K562 (cell line): ENCODE results near the gene NR2F2. TPM values are rescaled to one million over a fixed set of nuclear protein-coding genes. Genes with fewer than 3 reads are reported as not detected.
A peak's percentile ranks its signal among the peaks of the same experiment; 100 is the strongest.

Source experiments
- ASH1L ChIP-seq: fragments of 450-650 bp; IDR thresholded peaks from 2 replicates; pipeline ENCODE4 v1.6.1; 2018; ENCODE audit warnings: borderline replicate concordance, mild to moderate bottlenecking, low read depth; ENCODE audit not compliant: partially characterized antibody
- COPS2 ChIP-seq: fragments of 450-650 bp; conservative IDR thresholded peaks from 2 replicates; pipeline ENCODE4 v1.6.1; 2016; ENCODE audit warnings: mild to moderate bottlenecking, moderate library complexity
- FOXA3 ChIP-seq, 2 experiments: fragments of 450-650 bp in 1 of 2; sonication (generic) in 1 of 2; formaldehyde crosslinking; IDR thresholded peaks in 1 of 2; conservative IDR thresholded peaks in 1 of 2; 2 replicates each; pipeline versions ENCODE4 v1.4.0 to v1.8.0; 2020 to 2022; ENCODE audit warnings: mild to moderate bottlenecking in 2 of 2, missing genetic modification reagents in 1 of 2
- FOXP1 ChIP-seq: sonication (generic); formaldehyde crosslinking; IDR thresholded peaks from 2 replicates; pipeline ENCODE4 v1.8.0; 2022; ENCODE audit warnings: mild to moderate bottlenecking, missing genetic modification reagents
- FUS ChIP-seq: fragments of 200-400 bp; formaldehyde crosslinking; optimal IDR thresholded peaks from 2 replicates; pipeline ENCODE3; 2017; ENCODE audit warnings: low read depth, low read length
- HDAC2 ChIP-seq: fragments of 450-650 bp; IDR thresholded peaks from 2 replicates; pipeline ENCODE4 v1.6.1; 2016; ENCODE audit warnings: mild to moderate bottlenecking
- HDAC6 ChIP-seq: IDR thresholded peaks from 2 replicates; pipeline ENCODE4 v1.6.1; 2012; ENCODE audit warnings: low read depth, mild to moderate bottlenecking, control low read depth, inconsistent platforms, low read length, moderate library complexity
- HNRNPLL ChIP-seq: fragments of 200-400 bp; formaldehyde crosslinking; IDR thresholded peaks from 2 replicates; pipeline ENCODE4 v1.6.1; 2017; ENCODE audit warnings: low read length, low read depth, mild to moderate bottlenecking; ENCODE audit not compliant: poor library complexity, severe bottlenecking
- KDM5B ChIP-seq: fragments of 200-600 bp; sonication (generic); IDR thresholded peaks from 2 replicates; pipeline ENCODE4 v1.6.1; 2012; ENCODE audit warnings: low read depth, mild to moderate bottlenecking, moderate library complexity, low read length, control low read depth, inconsistent platforms; ENCODE audit not compliant: insufficient replicate concordance
- KLF13 ChIP-seq: fragments of 450-650 bp; IDR thresholded peaks from 2 replicates; pipeline ENCODE4 v1.6.1; 2016; ENCODE audit warnings: missing genetic modification characterization, low read depth, mild to moderate bottlenecking, missing compliant biosample characterization, moderate library complexity, borderline replicate concordance
- PHF20 ChIP-seq: fragments of 450-650 bp; IDR thresholded peaks from 2 replicates; pipeline ENCODE4 v1.6.1; 2018; ENCODE audit not compliant: partially characterized antibody
- PHF21A ChIP-seq: fragments of 450-650 bp; IDR thresholded peaks from 2 replicates; pipeline ENCODE4 v1.6.1; 2017; ENCODE audit warnings: low read depth, borderline replicate concordance
- SMARCB1 ChIP-seq: IDR thresholded peaks from 2 replicates; pipeline ENCODE4 v1.6.1; 2011; ENCODE audit warnings: improper control_type of control experiment, low read depth; ENCODE audit not compliant: insufficient read length
- SP2 ChIP-seq: IDR thresholded peaks from 2 replicates; pipeline ENCODE4 v1.6.1; 2011; ENCODE audit warnings: mild to moderate bottlenecking, low read depth, low read length, moderate library complexity; ENCODE audit not compliant: poor library complexity, severe bottlenecking; ENCODE audit errors: extremely low read depth
- STAT5A ChIP-seq: IDR thresholded peaks from 2 replicates; pipeline ENCODE4 v1.6.1; 2012; ENCODE audit warnings: low read length, inconsistent platforms, borderline replicate concordance
- TAF1 ChIP-seq: IDR thresholded peaks from 2 replicates; pipeline ENCODE4 v1.6.1; 2011; ENCODE audit warnings: mild to moderate bottlenecking, low read length, moderate library complexity; ENCODE audit not compliant: insufficient read depth, control insufficient read depth, severe bottlenecking; ENCODE audit errors: extremely low read depth
- ZNF41 ChIP-seq: fragments of 250-450 bp; sonication (Bioruptor Pico); conservative IDR thresholded peaks from 2 replicates; pipeline ENCODE4 v1.4.0; 2020; ENCODE audit warnings: mild to moderate bottlenecking
- polyA plus RNA-seq, 8 experiments: library from polyadenylated mRNA; depleted of rRNA in 4 of 8; stranded (reverse) in 5 of 8; unstranded in 3 of 8; fragments of >200 nt; fragmentation: Nextera tagmentation in 2 of 8; fragmentation: Illumina TruSeq in 1 of 8; extraction: Ambion mirVana in 2 of 8; extraction: Trizol in 1 of 8; gene quantifications; 2 replicates each; pipeline versions ENCODE4 v1.2.1 to v1.2.3, GENCODE V29; 2011 to 2014; ENCODE audit warnings: inconsistent platforms in 1 of 8, missing spikeins in 1 of 8
- total RNA-seq, 7 experiments: library from RNA; depleted of rRNA in 6 of 7; stranded (reverse); fragments of >200 nt in 6 of 7; fragmentation: Illumina TruSeq in 2 of 7; extraction: Trizol in 2 of 7; gene quantifications; 2 replicates each; pipeline versions ENCODE4 v1.2.1 to v1.2.3, GENCODE V29; 2011 to 2021; ENCODE audit warnings: low replicate concordance in 1 of 7
- TF ChIP-seq, protein P1 (sequence below): fragments of 450-650 bp; IDR thresholded peaks from 2 replicates; pipeline ENCODE4 v1.6.1; 2016; ENCODE audit warnings: low read depth
- TF ChIP-seq, protein P2 (sequence below): fragments of 450-650 bp; IDR thresholded peaks from 2 replicates; pipeline ENCODE4 v1.6.1; 2016

NR2F2 gene
- total and polyA plus RNA-seq, 9 of the 15 experiments (the other 6 are each of a cell fraction or from before 2014, with no cell fraction given) = 6.0 to 51.8 (median 11.1) TPM

DNA sequence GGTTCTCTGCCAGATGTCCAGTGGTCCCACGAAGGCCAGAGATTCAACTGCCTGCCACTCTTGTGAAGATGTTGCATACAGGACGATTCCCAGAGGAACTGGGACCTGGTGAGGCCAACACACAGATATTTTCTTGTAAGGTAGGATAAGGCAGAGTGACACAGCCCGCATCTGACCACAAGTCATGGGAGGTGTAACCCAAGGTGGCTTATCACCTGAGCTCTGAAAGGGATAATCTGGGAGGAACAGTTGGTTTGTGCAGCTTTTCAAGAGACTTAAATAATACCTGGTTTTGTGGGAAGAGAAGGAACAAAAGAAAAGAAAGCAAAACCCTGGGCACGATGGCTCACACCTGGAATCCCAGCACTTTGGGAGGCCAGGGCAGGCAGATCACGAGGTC lies 39.8 kb upstream of the NR2F2 start (continued):
- TF ChIP-seq HNRNPLL (no peak), KDM5B (no peak), SP2 (no peak), ZNF41 (CRISPR knock-in tag) (no peak), ASH1L (no peak), COPS2 (no peak), PHF21A (no peak), KLF13 (tag) (no peak), FOXA3 (CRISPR knock-in tag; conservative IDR thresholded peaks at IDR 0.05 in 1 of 2, IDR thresholded peaks at IDR 0.05 in 1 of 2) (no peak), HDAC2 (no peak), PHF20 (no peak), HDAC6 (no peak), STAT5A (peak; percentile 30; the same call in 1 of the 2 replicates), FOXP1 (CRISPR knock-in tag) (no peak), FUS (no peak), SMARCB1 (no peak), TAF1 (no peak)
- TF ChIP-seq, protein P1, sequence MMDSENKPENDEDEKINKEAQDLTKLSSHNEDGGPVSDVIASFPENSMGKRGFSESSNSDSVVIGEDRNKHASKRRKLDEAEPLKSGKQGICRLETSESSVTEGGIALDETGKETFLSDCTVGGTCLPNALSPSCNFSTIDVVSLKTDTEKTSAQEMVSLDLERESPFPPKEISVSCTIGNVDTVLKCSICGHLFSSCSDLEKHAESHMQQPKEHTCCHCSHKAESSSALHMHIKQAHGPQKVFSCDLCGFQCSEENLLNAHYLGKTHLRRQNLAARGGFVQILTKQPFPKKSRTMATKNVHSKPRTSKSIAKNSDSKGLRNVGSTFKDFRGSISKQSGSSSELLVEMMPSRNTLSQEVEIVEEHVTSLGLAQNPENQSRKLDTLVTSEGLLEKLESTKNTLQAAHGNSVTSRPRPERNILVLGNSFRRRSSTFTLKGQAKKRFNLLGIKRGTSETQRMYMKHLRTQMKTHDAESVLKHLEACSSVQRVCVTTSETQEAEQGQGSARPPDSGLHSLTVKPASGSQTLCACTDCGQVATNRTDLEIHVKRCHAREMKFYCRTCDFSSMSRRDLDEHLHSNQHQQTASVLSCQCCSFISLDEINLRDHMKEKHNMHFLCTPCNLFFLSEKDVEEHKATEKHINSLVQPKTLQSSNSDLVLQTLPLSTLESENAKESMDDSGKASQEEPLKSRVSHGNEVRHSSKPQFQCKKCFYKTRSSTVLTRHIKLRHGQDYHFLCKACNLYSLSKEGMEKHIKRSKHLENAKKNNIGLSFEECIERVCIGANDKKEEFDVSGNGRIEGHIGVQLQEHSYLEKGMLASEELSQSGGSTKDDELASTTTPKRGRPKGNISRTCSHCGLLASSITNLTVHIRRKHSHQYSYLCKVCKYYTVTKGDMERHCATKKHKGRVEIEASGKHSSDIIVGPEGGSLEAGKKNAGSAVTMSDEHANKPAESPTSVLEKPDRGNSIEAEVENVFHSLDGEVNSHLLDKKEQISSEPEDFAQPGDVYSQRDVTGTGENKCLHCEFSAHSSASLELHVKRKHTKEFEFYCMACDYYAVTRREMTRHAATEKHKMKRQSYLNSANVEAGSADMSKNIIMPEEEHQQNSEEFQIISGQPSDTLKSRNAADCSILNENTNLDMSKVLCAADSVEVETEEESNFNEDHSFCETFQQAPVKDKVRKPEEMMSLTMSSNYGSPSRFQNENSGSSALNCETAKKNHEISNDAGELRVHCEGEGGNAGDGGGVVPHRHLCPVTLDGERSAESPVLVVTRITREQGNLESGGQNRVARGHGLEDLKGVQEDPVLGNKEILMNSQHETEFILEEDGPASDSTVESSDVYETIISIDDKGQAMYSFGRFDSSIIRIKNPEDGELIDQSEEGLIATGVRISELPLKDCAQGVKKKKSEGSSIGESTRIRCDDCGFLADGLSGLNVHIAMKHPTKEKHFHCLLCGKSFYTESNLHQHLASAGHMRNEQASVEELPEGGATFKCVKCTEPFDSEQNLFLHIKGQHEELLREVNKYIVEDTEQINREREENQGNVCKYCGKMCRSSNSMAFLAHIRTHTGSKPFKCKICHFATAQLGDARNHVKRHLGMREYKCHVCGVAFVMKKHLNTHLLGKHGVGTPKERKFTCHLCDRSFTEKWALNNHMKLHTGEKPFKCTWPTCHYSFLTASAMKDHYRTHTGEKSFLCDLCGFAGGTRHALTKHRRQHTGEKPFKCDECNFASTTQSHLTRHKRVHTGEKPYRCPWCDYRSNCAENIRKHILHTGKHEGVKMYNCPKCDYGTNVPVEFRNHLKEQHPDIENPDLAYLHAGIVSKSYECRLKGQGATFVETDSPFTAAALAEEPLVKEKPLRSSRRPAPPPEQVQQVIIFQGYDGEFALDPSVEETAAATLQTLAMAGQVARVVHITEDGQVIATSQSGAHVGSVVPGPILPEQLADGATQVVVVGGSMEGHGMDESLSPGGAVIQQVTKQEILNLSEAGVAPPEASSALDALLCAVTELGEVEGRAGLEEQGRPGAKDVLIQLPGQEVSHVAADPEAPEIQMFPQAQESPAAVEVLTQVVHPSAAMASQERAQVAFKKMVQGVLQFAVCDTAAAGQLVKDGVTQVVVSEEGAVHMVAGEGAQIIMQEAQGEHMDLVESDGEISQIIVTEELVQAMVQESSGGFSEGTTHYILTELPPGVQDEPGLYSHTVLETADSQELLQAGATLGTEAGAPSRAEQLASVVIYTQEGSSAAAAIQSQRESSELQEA = no peak
- TF ChIP-seq, protein P2, sequence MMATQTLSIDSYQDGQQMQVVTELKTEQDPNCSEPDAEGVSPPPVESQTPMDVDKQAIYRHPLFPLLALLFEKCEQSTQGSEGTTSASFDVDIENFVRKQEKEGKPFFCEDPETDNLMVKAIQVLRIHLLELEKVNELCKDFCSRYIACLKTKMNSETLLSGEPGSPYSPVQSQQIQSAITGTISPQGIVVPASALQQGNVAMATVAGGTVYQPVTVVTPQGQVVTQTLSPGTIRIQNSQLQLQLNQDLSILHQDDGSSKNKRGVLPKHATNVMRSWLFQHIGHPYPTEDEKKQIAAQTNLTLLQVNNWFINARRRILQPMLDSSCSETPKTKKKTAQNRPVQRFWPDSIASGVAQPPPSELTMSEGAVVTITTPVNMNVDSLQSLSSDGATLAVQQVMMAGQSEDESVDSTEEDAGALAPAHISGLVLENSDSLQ = peak; percentile 36
